Esophagus muscularis mucosa (tissue), 4 donors: Measurements from ENCODE around the gene ABCB8. TPM values are rescaled to one million over a fixed set of nuclear protein-coding genes. Genes with fewer than 3 reads are reported as not detected.

Source experiments
- DNase-seq: peaks from one replicate; pipeline ENCODE4 v3.0.0-alpha.2; 2017; ENCODE audit errors: extremely low spot score
- H3K27ac ChIP-seq, 4 donors: fragments of 200-600 bp; sonication (generic); replicated peaks in 1 of 4; 1 replicate in 3 of 4; 2 replicates in 1 of 4; pipeline ENCODE4 v1.5.1; 2016 to 2019; ENCODE audit warnings: mild to moderate bottlenecking in 1 of 4
- H3K27me3 ChIP-seq, 4 donors: fragments of 200-600 bp; sonication (generic); one replicate each; pipeline versions ENCODE4 v1.5.1 to v1.6.0; 2016 to 2019
- H3K36me3 ChIP-seq, 4 donors: fragments of 200-600 bp; sonication (generic); one replicate each; pipeline ENCODE4 v1.5.1; 2016 to 2019
- H3K4me1 ChIP-seq, 4 donors: fragments of 200-600 bp; sonication (generic); one replicate each; pipeline ENCODE4 v1.5.1; 2016 to 2019
- H3K4me3 ChIP-seq, 4 donors: fragments of 200-600 bp; sonication (generic); 1 replicate in 2 of 4; 2 replicates in 2 of 4; pipeline ENCODE4 v1.5.1; 2016 to 2019; ENCODE audit warnings: mild to moderate bottlenecking in 4 of 4, moderate library complexity in 1 of 4
- H3K9me3 ChIP-seq, 4 donors: fragments of 200-600 bp; sonication (generic); 1 replicate in 3 of 4; 2 replicates in 1 of 4; pipeline ENCODE4 v1.5.1; 2016 to 2019
- CTCF ChIP-seq, 3 experiments: fragments of 200-600 bp in 2 of 3; fragments of 450-650 bp in 1 of 3; sonication (generic) in 2 of 3; IDR thresholded peaks; one replicate each; pipeline ENCODE4 v1.5.1; 2017 to 2019; ENCODE audit warnings: antibody characterized with exemption in 3 of 3, mild to moderate bottlenecking in 2 of 3, moderate library complexity in 1 of 3
- EP300 ChIP-seq: sonication (generic); formaldehyde crosslinking; IDR thresholded peaks from one replicate; pipeline ENCODE4 v1.6.1; 2017; ENCODE audit warnings: antibody characterized with exemption
- POLR2A ChIP-seq: fragments of 450-650 bp; IDR thresholded peaks from one replicate; pipeline ENCODE4 v1.6.1; 2017; ENCODE audit warnings: antibody characterized with exemption, moderate library complexity, mild to moderate bottlenecking, low read depth
- POLR2AphosphoS5 ChIP-seq, 2 donors: sonication (generic); formaldehyde crosslinking; IDR thresholded peaks; one replicate each; pipeline ENCODE4 v1.6.1; 2017; ENCODE audit warnings: antibody characterized with exemption in 2 of 2
- WGBS: methylation state at CpG from one replicate; pipeline ENCODE4 v1.1.5; 2018; 5-methylcytosine and 5-hydroxymethylcytosine counted together
- intact Hi-C: fragments of 100-400 bp; cut with DNase I; formaldehyde crosslinking; loops from one replicate; pipeline ENCODE4 v1.15.1; 2023
- total RNA-seq, 4 donors: library from RNA; depleted of rRNA; stranded (reverse); fragments of >200 nt; gene quantifications; one replicate each; pipeline versions ENCODE4 v1.1.0 to v1.2.1, GENCODE V29; 2016

ABCB8 gene
- total RNA-seq, 4 donors from 2014 or later = 13.1 to 25.3 (median 19.9) TPM

DNA sequence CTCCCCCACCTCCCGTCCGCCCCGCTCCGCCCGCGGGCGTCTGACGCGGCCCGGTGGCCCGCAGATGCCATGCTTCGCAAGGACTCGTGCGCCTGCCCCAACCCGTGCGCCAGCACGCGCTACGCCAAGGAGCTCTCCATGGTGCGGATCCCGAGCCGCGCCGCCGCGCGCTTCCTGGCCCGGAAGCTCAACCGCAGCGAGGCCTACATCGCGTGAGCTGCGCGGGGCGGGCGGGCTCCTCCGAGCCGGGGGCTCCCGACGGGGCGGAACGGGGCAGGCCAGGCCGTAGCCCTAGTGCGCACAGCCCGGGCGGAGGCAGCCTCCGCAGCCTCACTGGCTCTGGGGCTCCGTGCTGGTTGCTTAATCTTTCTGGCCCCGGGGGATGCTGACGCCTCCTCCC, 22.9 kb downstream of the ABCB8 start:
- TF ChIP-seq CTCF (IDR thresholded peaks at IDR 0.05) (no peak), POLR2AphosphoS5 (IDR thresholded peaks at IDR 0.05) (peak; percentile 10 to 63)
- intact Hi-C loops = no loop called here
- no peaks in the 10 kb centered on the region for H3K9me3 ChIP-seq
- DNase-seq = no peak
- peak overlapping the region in 3 of 4 donors; percentile 13 to 35 (median 20) for H3K4me3 ChIP-seq
- H3K36me3 ChIP-seq = peaks cover 0 to 16% (median 8%) of the 10 kb centered on the region in 4 donors
- H3K27me3 ChIP-seq = peaks cover 0 to 15% (median 0%) of the 10 kb centered on the region in 4 donors
- peaks cover 9 to 32% (median 22%) of the 10 kb centered on the region in 4 donors for H3K4me1 ChIP-seq
- 2% methylated on average over 9 of the region's 50 CpGs for WGBS
- no peak overlapping the region for H3K27ac ChIP-seq

DNA sequence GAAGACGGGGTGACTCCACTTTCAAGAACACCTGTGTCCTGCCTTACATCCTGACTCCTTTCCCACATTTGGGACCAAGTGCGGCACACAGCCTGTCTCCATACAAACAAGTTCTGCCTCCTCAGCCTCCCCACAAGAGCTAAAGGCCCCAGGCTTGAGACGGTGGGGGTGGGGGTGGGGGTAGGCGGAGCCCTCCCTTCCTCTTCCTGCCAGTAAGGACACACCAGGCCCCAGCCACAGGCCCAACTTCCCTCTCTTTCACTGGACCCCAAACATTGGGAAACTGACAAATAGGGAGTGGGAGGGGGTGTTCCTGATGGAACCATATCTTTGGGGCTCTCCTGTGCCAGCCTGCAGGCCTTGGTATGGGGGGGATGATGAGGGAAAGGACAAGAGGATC, 24.8 kb downstream of the ABCB8 start:
- peaks cover 0 to 13% (median 7%) of the 10 kb centered on the region in 4 donors for H3K36me3 ChIP-seq
- no peaks in the 10 kb centered on the region for H3K9me3 ChIP-seq
- H3K4me1 ChIP-seq = peaks cover 20 to 30% (median 24%) of the 10 kb centered on the region in 4 donors
- intact Hi-C loops = no loop called here
- H3K27me3 ChIP-seq = peaks cover 0 to 15% (median 0%) of the 10 kb centered on the region in 4 donors
- H3K4me3 ChIP-seq = no peak overlapping the region
- no peak for DNase-seq
- no peak for TF ChIP-seq POLR2AphosphoS5 (IDR thresholded peaks at IDR 0.05)
- 73% methylated on average over 4 of the region's 4 CpGs for WGBS
- no peak overlapping the region for H3K27ac ChIP-seq

GRCh38 chr7:151053751-151054150, 25.5 kb downstream of the ABCB8 start:
- intact Hi-C loops = no loop called here
- no peak for TF ChIP-seq CTCF (IDR thresholded peaks at IDR 0.05)
- TF ChIP-seq EP300 = no peak
- no peak for TF ChIP-seq POLR2A
- no peak for TF ChIP-seq POLR2AphosphoS5 (IDR thresholded peaks at IDR 0.05)
- Histone ChIP-seq H3K36me3 (peaks cover 0 to 13% (median 7%) of the 10 kb centered on the region in 4 donors), H3K27me3 (peaks cover 0 to 15% (median 0%) of the 10 kb centered on the region in 4 donors), H3K9me3 (no peaks in the 10 kb centered on the region), H3K4me1 (peaks cover 24 to 36% (median 30%) of the 10 kb centered on the region in 4 donors), H3K27ac (no peak overlapping the region), H3K4me3 (no peak overlapping the region)
- WGBS = 94% methylated on average over 8 of the region's 8 CpGs
- DNase-seq = no peak

- intact Hi-C loops = no loop called here
Measured at GRCh38 chr7:151056283-151056665, 28.0 kb downstream of the ABCB8 start.

More at GRCh38 chr7:151056283-151056665, 28.0 kb downstream of the ABCB8 start:
- TF ChIP-seq EP300 (no peak), CTCF (IDR thresholded peaks at IDR 0.05) (no peak), POLR2AphosphoS5 (IDR thresholded peaks at IDR 0.05) (no peak), POLR2A (no peak)
- Histone ChIP-seq H3K27me3 (peaks cover 0 to 3% (median 0%) of the 10 kb centered on the region in 4 donors), H3K9me3 (no peaks in the 10 kb centered on the region), H3K4me1 (peaks cover 33 to 48% (median 42%) of the 10 kb centered on the region in 4 donors), H3K27ac (no peak overlapping the region), H3K4me3 (no peak overlapping the region), H3K36me3 (peaks cover 0 to 13% (median 7%) of the 10 kb centered on the region in 4 donors)
- DNase-seq = no peak
- WGBS = 86% methylated on average over 6 of the region's 6 CpGs
